MCF 10A (cell line): ENCODE data around the gene GALM. TPM values are rescaled to one million over a fixed set of nuclear protein-coding genes. Genes with fewer than 3 reads are reported as not detected.

Experiments used
- BruUV-seq: library from RNA; stranded (reverse); fragments of 400-500 nt; replicated peaks from 2 replicates; lab custom pipeline; 2021; lab: Mats Ljungman, UMichigan
- CTCF ChIA-PET: fragments of 300-600 bp; sonication (Branson Sonifier 250); formaldehyde crosslinking; extraction: SDS; loops from one replicate; lab custom pipeline; 2021; ENCODE audit warnings: antibody characterized with exemption, inconsistent platforms; lab: Yijun Ruan, JAX
- POLR2A ChIA-PET: fragments of 300-600, 350-650 bp; sonication (Branson Sonifier 250); formaldehyde crosslinking; extraction: SDS; loops from one replicate; lab custom pipeline; 2020; ENCODE audit warnings: antibody characterized with exemption, inconsistent platforms; lab: Yijun Ruan, JAX
- DNase-seq: peaks from one replicate; pipeline ENCODE4 v3.0.0-alpha.2; 2018; ENCODE audit not compliant: unreplicated experiment
- H3K27ac Mint-ChIP-seq: one replicate; pipeline ENCODE4 v1.8.0; 2022; ENCODE audit warnings: mild to moderate bottlenecking, low read depth, mixed read lengths; ENCODE audit not compliant: unreplicated experiment
- H3K27me3 Mint-ChIP-seq: one replicate; pipeline ENCODE4 v1.8.0; 2022; ENCODE audit warnings: mixed read lengths; ENCODE audit not compliant: insufficient read depth, unreplicated experiment
- H3K36me3 Mint-ChIP-seq: one replicate; pipeline ENCODE4 v1.8.0; 2022; ENCODE audit warnings: mild to moderate bottlenecking, moderate library complexity, mixed read lengths; ENCODE audit not compliant: insufficient read depth, unreplicated experiment
- H3K4me1 Mint-ChIP-seq: one replicate; pipeline ENCODE4 v1.8.0; 2022; ENCODE audit warnings: mixed read lengths; ENCODE audit not compliant: insufficient read depth, unreplicated experiment
- H3K4me3 Mint-ChIP-seq: one replicate; pipeline ENCODE4 v1.8.0; 2022; ENCODE audit warnings: mild to moderate bottlenecking, moderate library complexity, mixed read lengths; ENCODE audit not compliant: unreplicated experiment
- H3K9me3 Mint-ChIP-seq: one replicate; pipeline ENCODE4 v1.8.0; 2022; ENCODE audit warnings: mixed read lengths; ENCODE audit not compliant: unreplicated experiment
- intact Hi-C: fragments of 100-400 bp; cut with micrococcal nuclease; formaldehyde crosslinking; loops from 2 replicates; pipeline ENCODE4 v1.14.1; 2022
- total RNA-seq: library from RNA; stranded (reverse); gene quantifications from 2 replicates; pipeline ENCODE4 v1.2.3, GENCODE V29; 2022
- TF ChIP-seq, protein P1 (sequence below): fragments of 200-600 bp; IDR thresholded peaks from one replicate; pipeline ENCODE4 v1.8.0; 2022; ENCODE audit warnings: antibody characterized with exemption, mild to moderate bottlenecking; ENCODE audit not compliant: unreplicated experiment

Gene GALM
- total RNA-seq, 1 experiment from 2014 or later = not detected

DNA sequence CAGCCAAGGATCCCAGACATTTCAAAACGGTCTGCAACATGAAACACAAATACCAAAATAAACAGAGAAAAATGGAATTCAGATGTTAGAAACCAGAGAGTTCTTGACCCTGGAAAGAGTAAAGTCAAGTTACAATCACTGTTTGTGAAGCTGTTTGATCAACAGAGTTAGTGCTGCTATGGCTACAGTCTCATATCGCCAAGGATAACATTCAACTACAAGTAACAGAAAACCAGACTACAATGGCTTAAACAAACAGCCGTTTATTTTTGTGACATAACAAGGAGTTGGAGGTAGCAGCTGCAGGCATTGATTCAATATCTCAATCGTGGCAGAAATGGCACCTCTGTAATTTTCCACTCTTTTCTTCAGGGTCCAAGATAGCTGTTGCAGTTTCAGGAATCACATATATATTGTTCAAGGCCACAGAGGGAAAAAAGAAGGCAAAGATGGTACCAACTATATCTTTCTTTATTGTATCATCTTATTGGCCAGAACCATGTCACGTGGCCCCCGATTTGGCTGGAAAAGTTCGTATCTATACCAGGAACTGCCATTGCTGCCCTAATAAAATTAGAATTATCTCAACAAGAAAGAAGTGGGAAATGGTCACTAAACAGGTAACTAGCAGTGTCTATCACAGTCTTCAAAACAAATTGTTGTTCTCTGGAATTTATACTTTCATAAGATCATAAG lies 45.5 kb upstream of the GALM start:
- ChIA-PET CTCF (no interaction called here), POLR2A (interaction anchor here (1.2 to 1.3 kb wide), 2 partner anchors 10 to 131 kb away, joined by 3 read pairs; partner anchors contain the start of gene SRSF7)
- H3K27ac Mint-ChIP-seq = no peak overlapping the region
- intact Hi-C loops = no loop called here
- TF ChIP-seq, protein P1, sequence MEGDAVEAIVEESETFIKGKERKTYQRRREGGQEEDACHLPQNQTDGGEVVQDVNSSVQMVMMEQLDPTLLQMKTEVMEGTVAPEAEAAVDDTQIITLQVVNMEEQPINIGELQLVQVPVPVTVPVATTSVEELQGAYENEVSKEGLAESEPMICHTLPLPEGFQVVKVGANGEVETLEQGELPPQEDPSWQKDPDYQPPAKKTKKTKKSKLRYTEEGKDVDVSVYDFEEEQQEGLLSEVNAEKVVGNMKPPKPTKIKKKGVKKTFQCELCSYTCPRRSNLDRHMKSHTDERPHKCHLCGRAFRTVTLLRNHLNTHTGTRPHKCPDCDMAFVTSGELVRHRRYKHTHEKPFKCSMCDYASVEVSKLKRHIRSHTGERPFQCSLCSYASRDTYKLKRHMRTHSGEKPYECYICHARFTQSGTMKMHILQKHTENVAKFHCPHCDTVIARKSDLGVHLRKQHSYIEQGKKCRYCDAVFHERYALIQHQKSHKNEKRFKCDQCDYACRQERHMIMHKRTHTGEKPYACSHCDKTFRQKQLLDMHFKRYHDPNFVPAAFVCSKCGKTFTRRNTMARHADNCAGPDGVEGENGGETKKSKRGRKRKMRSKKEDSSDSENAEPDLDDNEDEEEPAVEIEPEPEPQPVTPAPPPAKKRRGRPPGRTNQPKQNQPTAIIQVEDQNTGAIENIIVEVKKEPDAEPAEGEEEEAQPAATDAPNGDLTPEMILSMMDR = no peak
- H3K4me1 Mint-ChIP-seq = peaks cover 6% of the 10 kb centered on the region
- no TSS peak for BruUV-seq
- no peak overlapping the region for H3K4me3 Mint-ChIP-seq
- H3K9me3 Mint-ChIP-seq = no peaks in the 10 kb centered on the region
- H3K36me3 Mint-ChIP-seq = no peaks in the 10 kb centered on the region
- H3K27me3 Mint-ChIP-seq = no peaks in the 10 kb centered on the region
- no peak for DNase-seq

DNA sequence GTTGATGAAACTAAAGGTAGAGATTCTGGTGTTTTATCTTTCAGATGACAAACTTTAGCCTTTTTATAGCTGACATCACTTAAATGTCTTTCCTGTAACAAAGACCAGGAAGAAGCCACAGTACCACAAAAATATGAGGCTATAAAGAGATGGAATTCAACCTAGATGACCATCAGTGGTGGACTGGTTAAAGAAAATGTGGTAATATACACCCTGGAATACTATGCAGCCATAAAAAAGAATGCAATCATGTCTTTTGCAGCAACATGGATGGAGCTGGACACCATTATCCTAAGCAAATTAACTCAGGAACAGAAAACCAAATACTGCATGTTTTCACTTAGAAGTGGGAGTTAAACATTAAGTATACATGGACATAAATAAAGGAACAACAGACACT lies 44.9 kb upstream of the GALM start:
- H3K9me3 Mint-ChIP-seq = no peaks in the 10 kb centered on the region
- H3K27me3 Mint-ChIP-seq = no peaks in the 10 kb centered on the region
- DNase-seq = no peak
- H3K27ac Mint-ChIP-seq = no peak overlapping the region
- ChIA-PET POLR2A (interaction anchor here (1.2 to 1.3 kb wide), 2 partner anchors 11 to 130 kb away, joined by 3 read pairs; partner anchors contain the start of gene SRSF7), CTCF (no interaction called here)
- no TSS peak for BruUV-seq
- intact Hi-C loops = no loop called here
- peaks cover 3% of the 10 kb centered on the region for H3K4me1 Mint-ChIP-seq
- H3K4me3 Mint-ChIP-seq = no peak overlapping the region
- TF ChIP-seq, protein P1 = no peak
- no peaks in the 10 kb centered on the region for H3K36me3 Mint-ChIP-seq

DNA sequence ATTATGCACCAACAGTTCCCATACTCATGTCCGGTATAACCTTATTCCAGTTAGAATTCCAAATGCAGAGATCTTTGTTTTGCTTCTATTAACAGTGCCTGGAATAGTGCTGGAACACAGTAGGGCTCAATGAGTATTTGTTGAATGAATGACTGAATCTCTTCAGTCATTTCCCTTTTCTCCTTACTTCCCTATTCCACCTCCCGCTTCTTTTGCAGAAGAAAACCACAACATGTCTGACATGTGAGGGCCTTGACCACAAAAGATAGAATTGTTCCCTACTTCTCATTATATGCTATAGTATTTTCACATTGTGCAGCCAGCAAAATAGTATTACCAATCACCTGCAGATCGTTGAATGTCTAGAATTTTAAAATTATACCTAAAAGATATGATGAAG lies 43.7 kb upstream of the GALM start:
- Mint-ChIP-seq H3K4me3 (no peak overlapping the region), H3K36me3 (no peaks in the 10 kb centered on the region), H3K9me3 (no peaks in the 10 kb centered on the region), H3K27ac (no peak overlapping the region), H3K27me3 (no peaks in the 10 kb centered on the region), H3K4me1 (no peaks in the 10 kb centered on the region)
- DNase-seq = no peak
- intact Hi-C loops = no loop called here
- ChIA-PET CTCF (no interaction called here), POLR2A (interaction anchor here (0.7 kb wide), 1 partner anchor 25 kb away, joined by 3 read pairs; no protein-coding TSS in a partner anchor)
- TF ChIP-seq, protein P1 = no peak
- no TSS peak for BruUV-seq

DNA sequence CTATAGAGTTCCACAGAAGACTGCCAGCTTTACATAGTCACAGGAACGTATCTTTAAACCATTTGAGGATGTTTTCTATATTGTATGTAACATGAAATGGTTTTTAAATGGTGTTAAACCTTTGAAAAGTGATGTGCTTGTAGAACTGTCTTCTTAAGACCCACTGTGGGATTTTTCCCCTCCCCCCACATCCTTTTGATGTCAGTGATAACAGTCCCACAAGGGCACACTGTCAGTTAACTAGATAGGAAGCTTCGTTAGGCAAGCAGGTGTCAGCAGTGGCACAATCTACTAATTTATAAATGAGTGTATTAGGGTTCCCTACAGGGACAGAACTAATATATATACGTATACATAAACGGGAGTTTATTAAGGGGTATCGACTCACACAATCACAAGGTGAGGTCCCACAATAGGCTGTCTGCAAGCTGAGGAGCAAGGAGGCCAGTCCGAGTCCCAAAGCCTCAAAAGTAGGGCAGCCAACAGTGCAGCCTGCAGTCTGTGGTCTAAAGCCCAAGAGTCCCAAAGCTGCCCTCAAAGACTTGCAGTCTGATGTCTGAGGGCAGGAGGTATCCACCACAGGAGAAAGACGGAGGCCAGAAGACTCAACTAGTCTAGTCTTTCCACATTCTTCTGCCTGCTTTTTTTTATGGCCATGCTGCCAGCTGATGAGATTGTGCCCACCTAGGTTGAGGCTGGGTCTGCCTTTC lies 39.4 kb upstream of the GALM start:
- no TSS peak for BruUV-seq
- POLR2A ChIA-PET = interaction anchor here (0.6 to 1.2 kb wide), 2 partner anchors 12 to 1388 kb away, joined by 3 to 4 read pairs; no protein-coding TSS in a partner anchor
- CTCF ChIA-PET = interaction anchor here (0.7 to 1.8 kb wide), 4 partner anchors 16 to 94 kb away, joined by 3 to 5 read pairs (median 4); no protein-coding TSS in a partner anchor
- Mint-ChIP-seq H3K27me3 (no peaks in the 10 kb centered on the region), H3K4me1 (no peaks in the 10 kb centered on the region), H3K9me3 (no peaks in the 10 kb centered on the region), H3K27ac (no peak overlapping the region), H3K4me3 (no peak overlapping the region), H3K36me3 (no peaks in the 10 kb centered on the region)
- TF ChIP-seq, protein P1 = no peak
- intact Hi-C loops = no loop called here
- DNase-seq = no peak
